Sigmoid colon (tissue), 3 donors: Measurements from ENCODE around the gene CEP295NL.

Source experiments
- POLR2A ChIP-seq, 2 donors: fragments of 450-650 bp; IDR thresholded peaks; one replicate each; pipeline ENCODE4 v1.6.1; 2016; ENCODE audit warnings: antibody characterized with exemption in 2 of 2, mild to moderate bottlenecking in 2 of 2, moderate library complexity in 2 of 2
- TF ChIP-seq, protein P1 (sequence below), 4 experiments: fragments of 450-650 bp in 3 of 4; fragments of 200-600 bp in 1 of 4; IDR thresholded peaks; one replicate each; pipeline ENCODE4 v1.5.1; 2016 to 2019; ENCODE audit warnings: antibody characterized with exemption in 4 of 4, mild to moderate bottlenecking in 3 of 4, moderate library complexity in 2 of 4

- TF ChIP-seq, protein P1, sequence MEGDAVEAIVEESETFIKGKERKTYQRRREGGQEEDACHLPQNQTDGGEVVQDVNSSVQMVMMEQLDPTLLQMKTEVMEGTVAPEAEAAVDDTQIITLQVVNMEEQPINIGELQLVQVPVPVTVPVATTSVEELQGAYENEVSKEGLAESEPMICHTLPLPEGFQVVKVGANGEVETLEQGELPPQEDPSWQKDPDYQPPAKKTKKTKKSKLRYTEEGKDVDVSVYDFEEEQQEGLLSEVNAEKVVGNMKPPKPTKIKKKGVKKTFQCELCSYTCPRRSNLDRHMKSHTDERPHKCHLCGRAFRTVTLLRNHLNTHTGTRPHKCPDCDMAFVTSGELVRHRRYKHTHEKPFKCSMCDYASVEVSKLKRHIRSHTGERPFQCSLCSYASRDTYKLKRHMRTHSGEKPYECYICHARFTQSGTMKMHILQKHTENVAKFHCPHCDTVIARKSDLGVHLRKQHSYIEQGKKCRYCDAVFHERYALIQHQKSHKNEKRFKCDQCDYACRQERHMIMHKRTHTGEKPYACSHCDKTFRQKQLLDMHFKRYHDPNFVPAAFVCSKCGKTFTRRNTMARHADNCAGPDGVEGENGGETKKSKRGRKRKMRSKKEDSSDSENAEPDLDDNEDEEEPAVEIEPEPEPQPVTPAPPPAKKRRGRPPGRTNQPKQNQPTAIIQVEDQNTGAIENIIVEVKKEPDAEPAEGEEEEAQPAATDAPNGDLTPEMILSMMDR (IDR thresholded peaks at IDR 0.05) = no peak
- no peak for TF ChIP-seq POLR2A (IDR thresholded peaks at IDR 0.05)
Measured at GRCh38 chr17:78884876-78885667, 17.9 kb downstream of the CEP295NL start.
